ENCODE data around the gene ILDR1.

DNA sequence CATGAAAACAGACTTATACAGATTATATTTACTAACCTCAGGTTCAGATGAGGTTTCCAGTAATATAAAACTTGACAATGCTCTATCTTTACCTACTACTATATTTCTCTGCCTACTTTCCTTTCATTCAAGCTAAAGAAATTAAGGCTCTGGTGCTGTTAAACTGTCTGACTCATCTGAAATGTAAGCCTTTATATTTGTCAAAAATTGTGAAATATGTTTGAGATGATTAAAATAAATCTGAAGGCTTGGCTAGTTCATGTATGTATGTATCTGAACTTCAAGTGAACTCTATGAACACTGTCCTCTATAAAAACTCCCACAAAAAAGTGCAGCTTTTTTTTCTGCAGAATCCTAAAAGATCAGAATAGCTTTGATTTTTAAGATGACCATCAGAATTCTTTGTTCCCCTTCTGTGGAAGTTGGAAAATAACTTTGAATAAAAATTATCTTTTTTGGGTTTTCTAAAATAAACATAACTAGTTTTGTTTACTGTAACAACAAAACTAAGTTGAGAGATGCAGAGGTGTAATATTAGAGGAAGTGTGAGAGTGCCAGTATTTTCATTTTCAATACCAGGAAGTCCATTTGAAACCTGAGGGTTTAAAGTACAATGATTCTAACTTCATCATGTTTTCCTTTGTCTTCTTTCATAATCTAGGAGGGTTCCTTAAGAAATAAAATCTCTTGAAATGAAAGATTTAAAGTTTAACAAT is 42.2 kb downstream of the ILDR1 start:
- TF ChIP-seq POLR2AphosphoS5 (IDR thresholded peaks at IDR 0.05; ENCODE audit: low read depth, low read length) (no peak), FOXP2 (optimal IDR thresholded peaks at IDR 0.05; ENCODE audit: borderline replicate concordance, extremely low read depth, extremely low read length, insufficient read depth) (no peak), SIN3A (IDR thresholded peaks at IDR 0.05; ENCODE audit: borderline replicate concordance, insufficient read depth, low read length) (no peak), TAF1 (IDR thresholded peaks at IDR 0.05; ENCODE audit: borderline replicate concordance, insufficient read depth, low read length) (no peak)
- TF ChIP-seq, protein P1, sequence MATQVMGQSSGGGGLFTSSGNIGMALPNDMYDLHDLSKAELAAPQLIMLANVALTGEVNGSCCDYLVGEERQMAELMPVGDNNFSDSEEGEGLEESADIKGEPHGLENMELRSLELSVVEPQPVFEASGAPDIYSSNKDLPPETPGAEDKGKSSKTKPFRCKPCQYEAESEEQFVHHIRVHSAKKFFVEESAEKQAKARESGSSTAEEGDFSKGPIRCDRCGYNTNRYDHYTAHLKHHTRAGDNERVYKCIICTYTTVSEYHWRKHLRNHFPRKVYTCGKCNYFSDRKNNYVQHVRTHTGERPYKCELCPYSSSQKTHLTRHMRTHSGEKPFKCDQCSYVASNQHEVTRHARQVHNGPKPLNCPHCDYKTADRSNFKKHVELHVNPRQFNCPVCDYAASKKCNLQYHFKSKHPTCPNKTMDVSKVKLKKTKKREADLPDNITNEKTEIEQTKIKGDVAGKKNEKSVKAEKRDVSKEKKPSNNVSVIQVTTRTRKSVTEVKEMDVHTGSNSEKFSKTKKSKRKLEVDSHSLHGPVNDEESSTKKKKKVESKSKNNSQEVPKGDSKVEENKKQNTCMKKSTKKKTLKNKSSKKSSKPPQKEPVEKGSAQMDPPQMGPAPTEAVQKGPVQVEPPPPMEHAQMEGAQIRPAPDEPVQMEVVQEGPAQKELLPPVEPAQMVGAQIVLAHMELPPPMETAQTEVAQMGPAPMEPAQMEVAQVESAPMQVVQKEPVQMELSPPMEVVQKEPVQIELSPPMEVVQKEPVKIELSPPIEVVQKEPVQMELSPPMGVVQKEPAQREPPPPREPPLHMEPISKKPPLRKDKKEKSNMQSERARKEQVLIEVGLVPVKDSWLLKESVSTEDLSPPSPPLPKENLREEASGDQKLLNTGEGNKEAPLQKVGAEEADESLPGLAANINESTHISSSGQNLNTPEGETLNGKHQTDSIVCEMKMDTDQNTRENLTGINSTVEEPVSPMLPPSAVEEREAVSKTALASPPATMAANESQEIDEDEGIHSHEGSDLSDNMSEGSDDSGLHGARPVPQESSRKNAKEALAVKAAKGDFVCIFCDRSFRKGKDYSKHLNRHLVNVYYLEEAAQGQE (IDR thresholded peaks at IDR 0.05; ENCODE audit: insufficient read depth in 1 of 2, low read depth in 2 of 2, low read length in 2 of 2) = no peak

All from PFSK-1 (cell line).